ENCODE data around the gene LMO2.

LMO2 gene

DNA sequence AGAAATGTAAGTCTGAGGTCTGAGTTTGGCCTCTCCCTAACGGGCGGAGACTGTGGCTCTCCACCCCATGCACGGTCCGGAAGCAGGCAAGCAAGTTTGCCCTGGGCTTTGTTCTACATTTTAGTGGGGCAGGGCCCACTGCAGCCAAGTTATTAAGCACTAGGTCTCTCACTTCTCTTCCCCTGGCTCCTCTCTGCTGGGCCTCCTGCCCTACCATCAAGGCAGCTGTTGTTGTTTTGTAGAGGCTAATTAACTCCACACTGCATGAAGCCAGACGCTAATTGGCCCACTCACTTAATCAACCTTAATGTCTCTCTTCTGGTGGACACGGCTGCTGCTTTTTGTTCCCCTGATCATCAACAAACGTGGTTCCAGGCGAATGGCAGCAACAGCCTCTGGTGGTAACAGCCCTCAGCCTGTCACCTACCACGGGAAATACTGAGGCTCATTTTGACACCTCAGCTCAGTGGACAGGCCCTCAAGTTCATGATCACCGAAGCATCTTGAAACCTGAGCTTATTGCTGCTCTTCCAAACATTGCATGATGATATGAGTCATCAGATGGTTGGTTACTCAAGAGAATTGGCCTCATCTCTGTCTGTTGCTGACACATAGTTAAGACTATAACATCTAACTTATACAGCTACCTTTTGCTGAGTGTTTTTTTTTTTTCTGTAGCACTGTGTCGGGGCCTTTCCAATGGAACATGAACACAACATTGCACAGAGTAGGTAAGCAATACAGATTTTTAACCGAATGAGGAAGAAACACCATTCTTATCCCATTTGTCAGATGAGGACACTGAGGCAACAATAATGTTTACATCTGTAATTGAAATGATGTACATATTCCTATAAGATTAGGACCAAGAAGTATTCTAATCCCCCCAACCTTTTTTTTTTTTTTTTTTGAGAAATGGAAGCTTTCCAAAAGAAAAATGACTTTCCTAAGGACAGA lies 20.8 kb upstream of the LMO2 start:
- DNase-seq, result peak; percentile 71

DNA sequence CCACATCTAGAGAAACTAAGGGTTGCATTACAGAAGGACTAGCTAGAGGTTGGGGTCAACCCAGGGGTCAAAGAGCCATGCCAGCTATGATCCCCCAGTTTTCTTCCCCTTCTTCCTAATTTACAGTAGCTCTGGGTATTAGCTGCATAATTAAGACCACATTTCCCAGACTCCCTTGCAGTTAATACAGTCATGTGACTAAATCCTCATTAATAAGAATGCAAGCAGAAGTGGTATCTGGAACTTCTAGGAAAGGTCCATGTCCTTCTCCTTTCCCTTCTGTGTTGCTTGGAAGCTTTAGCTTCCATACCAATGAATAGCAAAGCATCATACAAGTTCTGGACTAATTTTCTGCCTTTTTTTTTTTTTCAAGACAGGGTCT lies 19.1 kb upstream of the LMO2 start:
- no peak for DNase-seq

DNA sequence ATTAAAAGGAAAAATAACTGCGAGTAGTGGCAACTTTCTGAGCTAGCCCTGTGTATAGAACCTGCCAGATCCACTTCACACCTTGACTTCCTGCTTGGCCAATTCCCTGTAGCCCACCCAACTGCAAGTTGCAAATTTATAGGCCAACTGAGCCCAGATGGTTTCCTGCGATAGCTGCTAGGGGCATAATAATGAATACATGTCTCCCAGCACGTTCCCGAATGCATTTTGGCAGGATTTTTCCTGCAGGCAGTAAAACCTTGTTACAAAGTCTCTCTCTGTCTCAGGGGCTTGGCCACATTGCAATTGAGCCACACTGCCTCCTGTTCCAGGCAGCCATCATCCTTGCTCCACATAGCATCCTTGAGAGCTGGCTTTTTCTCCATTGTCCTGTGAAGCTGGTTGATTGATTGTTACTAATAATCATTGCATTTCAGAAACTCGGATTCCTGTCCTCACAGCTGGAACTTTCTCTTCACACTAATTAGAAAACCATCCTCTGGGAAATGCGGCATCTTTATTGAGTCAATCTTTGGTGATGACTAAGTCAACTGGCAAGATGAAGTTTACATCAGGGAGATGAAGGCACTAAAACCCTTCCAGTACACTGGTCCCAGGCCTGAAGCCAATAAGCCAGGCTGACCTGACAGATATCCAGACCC lies 18.6 kb upstream of the LMO2 start:
- DNase-seq, result no peak

DNA sequence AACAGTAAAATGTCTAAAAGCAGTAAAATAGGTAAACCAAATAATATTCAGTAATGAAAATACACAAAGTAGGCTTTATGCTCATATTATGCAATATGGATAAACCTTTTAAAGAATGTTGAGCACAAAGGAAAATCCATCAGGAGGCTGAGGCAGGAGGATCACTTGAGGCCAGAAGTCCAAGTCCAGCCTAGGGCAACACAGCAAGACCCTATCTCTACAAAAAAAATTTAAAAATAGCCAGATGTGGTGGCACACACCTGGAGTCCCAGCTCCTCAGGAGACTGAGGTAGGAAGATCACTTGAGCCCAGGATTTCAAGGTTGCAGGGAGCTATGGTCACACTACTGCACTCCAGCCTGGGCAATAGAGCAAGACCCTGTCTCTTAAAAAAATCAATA lies 17.7 kb upstream of the LMO2 start:
- no peak for DNase-seq

DNA sequence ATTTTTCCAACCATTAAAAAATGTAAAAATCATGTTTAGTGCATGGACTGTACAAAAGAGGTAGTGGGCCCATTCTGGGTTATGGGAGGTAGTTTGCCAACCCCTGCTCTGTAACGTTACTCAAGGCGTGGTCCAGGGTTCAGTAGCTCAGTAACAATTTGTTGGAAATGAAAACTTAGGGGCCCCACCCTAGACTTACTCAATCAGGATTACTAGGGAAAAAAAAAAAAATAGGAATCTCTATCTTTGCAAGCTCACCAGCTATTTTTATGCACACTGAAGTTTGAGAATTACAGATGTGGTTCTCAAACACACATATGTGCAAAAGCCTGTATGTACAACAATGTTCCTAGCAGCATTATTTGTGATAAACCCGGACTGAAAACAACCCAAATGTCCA lies 17.3 kb upstream of the LMO2 start:
- no peak for DNase-seq

DNA sequence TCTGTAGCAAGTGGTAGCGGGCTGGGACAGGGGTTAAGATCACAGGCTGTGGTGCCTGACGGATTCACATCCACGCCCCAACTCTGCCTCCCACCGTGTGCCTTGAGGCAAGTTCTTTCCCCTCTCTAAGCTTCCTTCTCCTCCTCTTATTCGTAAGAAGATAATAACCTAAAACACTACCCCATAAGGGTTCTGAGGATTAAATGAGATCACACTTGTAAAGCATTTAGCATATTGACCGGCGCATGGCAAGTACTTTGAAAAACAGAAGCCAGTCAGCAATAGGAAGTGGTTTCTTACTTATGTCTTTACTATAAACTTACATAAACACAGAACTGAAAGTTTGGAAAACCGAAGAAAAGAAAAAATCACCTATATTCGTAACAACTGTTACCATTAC lies 15.5 kb upstream of the LMO2 start:
- no peak for DNase-seq

DNA sequence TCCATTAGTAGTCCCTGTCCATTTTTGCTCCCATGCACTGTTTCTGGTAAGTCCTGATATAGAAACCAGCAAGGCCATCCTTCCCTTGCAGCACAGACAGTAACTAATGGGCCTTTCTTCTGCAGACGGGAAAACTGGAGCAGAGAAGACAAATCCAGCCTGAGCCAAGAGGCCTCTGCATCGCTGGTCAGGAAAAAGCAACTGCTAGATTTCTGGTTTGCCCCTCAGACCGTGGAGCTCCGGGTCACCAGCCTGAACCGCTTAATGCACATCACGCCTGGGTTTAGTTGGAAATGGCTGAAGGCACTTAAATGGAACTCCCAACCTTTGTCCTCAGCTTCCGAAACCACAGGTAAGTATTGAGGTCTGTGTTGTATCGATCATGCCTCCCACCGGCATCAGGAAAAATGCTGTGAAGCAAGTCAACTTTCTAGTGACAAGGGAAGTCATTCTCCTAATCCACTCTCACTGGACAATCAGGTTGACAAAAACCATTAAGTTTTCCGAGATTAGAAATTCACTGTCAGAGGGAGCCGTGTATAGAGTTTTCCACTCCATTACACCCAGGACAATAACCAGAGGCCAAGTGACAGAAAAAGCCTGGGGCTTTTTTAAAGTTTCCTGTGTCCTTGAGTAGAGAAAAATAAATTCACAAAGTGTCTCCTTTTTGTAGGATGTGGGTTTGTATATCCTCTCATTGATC lies 14.8 kb upstream of the LMO2 start:
- DNase-seq, result no peak

DNA sequence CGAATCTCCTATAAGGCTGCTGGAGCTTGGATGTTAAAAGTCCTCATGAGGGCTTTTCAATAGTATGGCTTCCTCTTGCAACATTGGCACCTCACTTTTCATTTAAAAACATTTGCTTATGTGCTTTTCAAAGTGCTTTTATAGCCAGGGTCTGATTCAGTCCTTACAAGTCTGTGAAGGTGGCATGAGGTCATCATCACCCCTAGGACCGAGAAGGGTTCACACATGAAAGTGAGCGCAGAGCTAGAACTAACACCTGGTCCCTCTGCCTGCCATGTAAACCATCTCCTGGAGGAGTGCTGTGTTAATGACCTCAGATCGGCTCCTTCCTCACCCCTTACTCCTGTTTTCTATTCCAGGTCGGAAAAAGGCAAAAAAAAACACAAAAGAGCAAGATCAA lies 12.2 kb upstream of the LMO2 start:
- DNase-seq, result no peak

DNA sequence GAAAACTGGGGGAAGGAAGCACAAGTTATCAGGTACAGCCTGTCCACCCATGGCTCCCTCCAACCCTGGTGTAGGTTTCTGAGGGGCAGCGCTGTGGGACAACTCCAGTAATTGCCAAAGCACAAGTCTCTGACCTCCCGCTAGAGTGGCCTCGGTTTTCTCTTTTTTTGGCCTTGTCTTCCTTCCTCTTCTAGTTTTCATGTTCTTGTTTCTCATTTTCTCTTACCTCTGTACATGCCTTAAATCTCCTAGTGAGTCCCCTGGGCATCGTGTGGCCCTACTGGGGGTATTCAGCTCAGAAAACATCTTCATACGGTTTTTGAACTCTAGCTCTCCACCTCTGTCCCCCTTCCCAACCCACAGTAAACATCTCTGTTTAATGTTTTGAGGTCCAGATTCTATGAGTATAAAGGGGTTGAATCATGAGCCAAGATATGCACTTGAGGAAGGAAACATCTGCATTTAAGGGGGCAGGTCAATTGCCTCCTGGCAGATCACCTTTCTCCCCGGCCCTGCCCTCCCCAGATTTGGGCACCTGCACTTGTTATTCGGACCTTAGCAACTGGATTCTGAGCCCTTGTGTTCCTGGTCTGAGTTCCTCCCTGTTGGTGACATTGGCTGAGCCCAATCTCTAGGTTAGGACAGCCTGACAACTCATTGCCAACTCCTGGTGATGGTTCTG lies 8.4 kb upstream of the LMO2 start:
- no peak for DNase-seq

DNA sequence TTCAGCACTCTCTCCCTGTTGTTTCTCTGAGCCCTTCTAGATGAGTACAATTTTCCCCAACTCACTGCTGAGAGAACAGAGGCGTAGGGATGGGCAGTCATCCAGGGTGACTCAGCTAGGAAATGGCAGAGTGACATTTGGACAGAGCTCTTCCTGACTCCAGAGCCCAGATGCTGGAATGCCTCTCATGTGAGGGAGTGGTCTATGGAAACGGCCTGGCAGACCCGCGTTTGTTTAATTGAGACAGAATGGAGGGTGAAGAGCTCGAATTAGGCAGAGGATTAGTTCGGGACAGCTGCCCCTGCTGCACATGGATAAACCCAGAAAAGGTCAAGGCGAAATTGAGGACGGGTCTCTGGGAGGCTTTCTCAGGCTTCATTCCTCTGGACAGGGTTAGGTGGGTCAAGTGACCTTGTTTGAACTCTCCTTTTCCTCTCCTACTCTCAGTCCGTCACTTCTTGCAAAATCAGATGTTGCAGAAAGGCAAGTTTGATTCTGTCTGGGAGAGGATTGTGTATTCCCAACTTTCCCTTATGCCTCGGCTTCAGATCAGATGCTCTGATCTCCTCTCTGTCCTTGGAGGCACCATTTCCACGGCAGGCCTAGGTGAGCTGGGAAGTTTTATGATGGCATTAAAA lies 7.6 kb upstream of the LMO2 start:
- no peak for DNase-seq

DNA sequence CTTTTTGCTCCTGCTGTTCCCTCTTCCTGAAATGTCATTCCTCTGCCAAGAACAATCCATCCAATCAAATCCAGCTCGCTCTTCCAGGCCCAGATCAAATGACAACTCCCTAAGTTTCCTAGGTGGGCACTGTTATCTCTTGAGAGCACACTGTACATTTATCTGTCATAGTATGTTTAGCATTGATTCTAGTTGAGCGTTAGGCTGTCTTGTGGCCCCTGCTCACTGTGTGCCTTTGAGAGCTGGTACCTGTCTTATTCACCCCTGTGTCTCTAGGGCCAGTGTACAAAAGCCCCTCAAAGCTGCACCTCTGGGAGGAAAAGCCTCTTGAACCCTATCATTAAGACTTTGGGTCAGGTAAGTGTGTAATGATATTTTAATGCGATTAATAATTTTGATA lies 7.1 kb upstream of the LMO2 start:
- no peak for DNase-seq

DNA sequence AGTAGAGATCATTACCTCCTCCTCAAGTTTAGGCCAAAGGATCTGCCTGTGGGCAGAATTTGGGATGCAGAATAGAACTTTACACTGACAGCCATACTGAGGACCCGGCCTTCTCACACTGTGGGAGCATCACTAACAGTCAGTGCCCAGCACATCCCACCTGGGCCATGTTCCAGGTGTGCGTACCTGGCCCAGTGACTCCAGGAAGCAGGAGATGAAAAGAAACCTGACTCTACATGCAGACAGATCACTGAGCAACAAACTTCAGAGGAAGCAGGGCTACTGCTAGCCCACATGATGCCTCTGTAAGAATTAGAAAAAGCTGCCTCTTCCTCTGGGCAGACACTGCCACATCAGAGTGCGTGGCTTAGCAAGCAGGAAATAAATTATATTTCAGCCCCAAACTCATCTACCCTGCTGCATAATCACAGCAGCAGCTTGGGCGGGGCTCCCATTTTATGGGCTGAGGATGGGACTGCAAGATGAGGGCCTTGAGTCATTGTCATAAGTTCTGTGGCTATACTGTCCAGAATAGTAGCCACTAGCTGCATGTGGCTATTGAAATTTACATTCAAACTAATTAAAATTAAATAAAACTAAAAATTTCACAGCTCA lies 6.0 kb upstream of the LMO2 start:
- no peak for DNase-seq

DNA sequence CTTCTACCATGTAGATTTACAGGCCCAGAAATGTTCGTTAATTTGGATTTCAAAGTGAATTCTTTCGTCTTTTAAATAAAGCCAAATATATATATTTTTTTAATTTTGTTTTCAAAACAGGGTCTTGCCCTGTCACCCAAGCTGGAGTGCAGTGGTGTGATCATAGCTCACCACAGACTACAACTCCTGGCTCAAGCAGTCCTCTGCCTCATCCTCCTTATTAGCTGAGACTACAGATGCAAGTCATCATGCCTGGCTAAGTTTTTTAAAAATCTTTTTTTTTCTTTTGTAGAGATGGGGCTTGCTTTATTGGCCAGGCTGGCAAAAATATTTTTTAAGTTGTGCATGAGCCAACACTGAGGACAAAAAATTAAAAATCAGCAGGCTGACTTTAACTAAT lies 5.0 kb upstream of the LMO2 start:
- no peak for DNase-seq

DNA sequence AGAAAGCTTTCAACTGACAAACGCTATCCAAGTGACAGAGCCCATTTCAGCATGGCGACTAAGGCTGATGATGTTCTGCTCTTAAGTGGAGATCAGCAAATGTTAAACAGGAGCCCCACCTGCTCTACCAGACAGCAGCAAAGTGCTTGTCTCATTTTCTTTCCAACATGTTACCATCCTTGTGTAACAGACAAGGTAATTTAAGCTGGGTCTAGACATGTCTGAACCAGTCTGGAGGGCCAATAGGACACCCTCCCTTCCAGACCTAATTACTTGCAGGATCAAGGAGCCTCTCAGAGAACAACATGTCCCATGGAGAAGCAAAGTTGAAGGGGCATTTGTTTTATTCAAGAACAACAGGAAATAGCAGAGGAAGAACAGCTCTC lies 3.9 kb upstream of the LMO2 start:
- DNase-seq, result no peak

DNA sequence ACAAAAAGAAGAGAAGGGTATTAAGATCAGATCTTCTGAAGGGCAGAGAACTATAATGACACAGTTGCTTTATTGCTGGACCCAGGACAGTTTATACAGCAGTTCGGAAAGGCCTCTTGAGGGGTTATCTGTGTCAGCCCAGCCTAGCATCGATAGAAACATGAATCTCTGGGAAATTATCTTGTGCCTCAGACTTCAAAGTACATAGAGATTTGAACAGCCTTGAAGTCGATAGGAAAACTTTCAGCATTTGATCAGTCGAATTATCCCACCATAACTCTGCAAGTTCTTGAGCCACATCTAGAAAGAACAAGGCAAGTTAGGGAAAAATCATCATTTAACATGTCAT lies 2.5 kb upstream of the LMO2 start:
- no peak for DNase-seq

DNA sequence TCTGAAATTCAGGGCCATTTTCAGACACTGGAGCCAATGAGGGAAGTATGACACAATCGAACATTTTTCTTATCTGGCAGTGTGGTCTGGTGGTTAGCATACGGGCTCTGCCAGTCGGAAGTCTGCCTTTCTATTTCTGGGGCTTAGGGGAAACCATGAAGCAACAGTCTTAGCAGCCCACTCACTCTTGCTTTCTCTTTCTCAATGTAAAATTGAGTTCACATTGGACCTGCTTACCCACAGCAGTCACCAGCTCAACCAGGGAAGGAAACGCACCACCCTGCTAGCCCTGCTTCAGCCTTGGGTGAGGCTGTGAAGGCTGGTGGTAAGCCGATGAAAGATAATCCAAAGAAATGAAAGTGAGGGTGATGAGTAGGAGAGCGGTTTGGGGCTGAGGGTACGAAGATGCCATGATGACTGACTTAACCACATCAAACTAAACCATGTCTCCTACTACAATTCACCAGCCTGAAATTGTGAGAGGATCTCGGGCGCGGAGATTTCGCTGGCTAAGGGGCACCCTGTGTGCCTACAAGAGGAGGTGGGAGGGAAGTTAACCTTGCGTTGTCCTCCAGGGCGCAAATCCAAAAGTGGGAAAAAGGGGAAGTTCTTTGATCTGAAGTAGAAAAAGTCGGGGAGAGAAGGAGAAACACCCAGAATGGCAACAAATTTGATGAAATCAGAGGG lies 2.0 kb upstream of the LMO2 start:
- no peak for DNase-seq

DNA sequence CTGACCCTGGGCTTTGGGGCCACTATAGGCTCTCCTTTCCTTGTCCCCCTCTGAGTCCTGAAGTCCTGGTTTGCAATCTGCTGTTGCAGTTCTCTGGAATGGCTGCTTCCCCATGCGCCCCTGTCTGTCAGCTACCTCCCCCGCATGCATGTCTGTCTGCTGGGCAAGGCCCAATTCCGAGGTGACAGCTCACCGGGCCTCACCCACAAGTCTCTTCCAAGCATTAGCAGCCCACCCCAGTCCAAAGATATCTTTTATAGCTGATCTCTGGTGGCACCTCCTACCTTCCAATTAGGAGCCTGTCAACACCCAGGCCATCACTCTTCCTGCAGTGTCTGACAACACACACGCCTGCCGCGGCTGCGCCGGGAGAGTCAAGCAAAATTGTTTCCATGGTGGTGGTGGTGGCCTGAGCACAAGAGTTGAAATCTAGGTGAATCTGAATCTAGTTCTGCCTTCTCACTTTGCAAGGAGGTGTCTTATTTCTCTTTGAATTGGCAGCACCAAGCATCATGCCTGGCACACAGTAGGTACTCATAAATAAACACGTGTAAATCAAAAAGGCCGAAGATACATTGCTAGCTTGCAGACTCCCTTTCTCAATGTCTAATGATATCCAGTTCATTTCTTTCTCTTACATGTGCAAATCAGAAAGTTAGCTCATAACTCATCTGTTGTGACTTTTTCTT lies 1.2 kb upstream of the LMO2 start:
- DNase-seq, result no peak

DNA sequence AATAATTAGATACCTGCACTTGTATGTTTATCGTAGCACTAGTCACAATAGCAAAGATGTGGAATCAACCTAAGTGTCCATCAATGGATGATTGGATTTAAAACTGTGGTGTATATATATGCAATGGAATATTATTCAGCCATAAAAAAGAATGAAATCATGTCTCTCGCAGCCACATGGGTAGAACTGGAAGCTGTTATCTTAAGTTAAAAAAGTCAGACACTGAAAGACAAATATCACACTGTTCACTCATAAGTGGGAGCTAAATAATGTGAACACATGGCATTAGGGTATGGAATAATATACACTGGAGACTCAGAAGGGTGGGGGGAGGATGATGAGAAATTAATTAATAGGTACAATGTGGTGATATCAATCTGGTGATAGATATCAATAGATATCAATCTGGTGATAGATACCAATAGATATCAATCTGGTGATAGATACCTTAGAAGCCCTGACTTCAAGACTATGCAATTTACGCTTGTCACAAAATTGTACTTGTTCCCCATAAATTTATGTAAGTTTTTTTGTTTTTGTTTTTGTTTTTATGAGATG lies 2.0 kb downstream of the LMO2 start:
- DNase-seq, result no peak

DNA sequence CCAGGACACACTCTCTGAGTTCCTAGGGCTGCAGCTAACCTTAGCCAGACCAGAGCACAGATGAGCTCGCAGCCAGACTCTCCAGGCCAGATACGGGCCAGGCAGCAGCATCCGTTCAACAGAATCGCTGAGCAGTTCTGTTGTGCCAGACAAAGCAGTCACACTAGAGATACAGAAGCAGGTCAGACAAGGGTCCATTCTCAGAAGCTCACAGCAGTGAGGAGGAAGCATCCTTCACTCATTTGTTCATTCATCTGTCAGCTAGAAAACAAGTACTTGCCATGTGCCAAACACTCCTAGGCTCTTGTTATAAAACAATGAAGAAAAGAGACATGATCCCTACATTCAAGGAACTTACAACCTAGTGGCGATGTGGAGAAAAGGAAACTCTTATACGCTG lies 2.6 kb downstream of the LMO2 start:
- DNase-seq, result no peak

DNA sequence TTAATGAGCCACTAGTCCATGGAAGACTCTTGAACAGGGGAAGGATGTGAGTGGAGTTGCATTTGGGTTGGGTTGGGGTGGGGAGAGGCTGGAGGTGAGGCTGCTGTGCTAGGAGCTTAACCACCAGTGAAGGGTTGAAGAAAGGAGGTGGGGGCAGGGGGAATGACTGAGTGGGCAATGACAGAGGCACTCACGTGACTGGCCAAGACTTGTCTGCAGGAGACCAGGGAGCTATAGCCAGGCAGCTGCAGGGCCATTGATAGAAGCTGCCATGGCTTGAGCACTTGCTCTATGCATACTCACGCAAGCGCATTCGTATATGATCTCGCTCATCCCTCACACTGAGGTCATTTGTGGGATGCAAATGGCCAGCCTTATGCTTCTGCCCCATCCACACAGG lies 4.0 kb downstream of the LMO2 start:
- DNase-seq, result no peak
